Vagina (tissue), 2 donors: Measurements from ENCODE around the gene TMIGD3.

Experiments used
- POLR2A ChIP-seq, 2 donors: fragments of 450-650 bp; IDR thresholded peaks; one replicate each; pipeline ENCODE4 v1.6.1; 2017; ENCODE audit warnings: antibody characterized with exemption in 2 of 2, mild to moderate bottlenecking in 2 of 2, moderate library complexity in 2 of 2
- POLR2AphosphoS5 ChIP-seq, 2 donors: sonication (generic); formaldehyde crosslinking; IDR thresholded peaks; one replicate each; pipeline ENCODE4 v1.9.0; 2017; ENCODE audit warnings: antibody characterized with exemption in 2 of 2, mild to moderate bottlenecking in 2 of 2, low read depth in 1 of 2; ENCODE audit not compliant: insufficient read depth in 1 of 2
- TF ChIP-seq, protein P1 (sequence below), 3 experiments: fragments of 450-650 bp in 2 of 3; fragments of 200-600 bp in 1 of 3; sonication (generic) in 1 of 3; IDR thresholded peaks; one replicate each; pipeline ENCODE4 v1.5.1; 2017 to 2019; ENCODE audit warnings: antibody characterized with exemption in 3 of 3, mild to moderate bottlenecking in 2 of 3, moderate library complexity in 2 of 3

DNA sequence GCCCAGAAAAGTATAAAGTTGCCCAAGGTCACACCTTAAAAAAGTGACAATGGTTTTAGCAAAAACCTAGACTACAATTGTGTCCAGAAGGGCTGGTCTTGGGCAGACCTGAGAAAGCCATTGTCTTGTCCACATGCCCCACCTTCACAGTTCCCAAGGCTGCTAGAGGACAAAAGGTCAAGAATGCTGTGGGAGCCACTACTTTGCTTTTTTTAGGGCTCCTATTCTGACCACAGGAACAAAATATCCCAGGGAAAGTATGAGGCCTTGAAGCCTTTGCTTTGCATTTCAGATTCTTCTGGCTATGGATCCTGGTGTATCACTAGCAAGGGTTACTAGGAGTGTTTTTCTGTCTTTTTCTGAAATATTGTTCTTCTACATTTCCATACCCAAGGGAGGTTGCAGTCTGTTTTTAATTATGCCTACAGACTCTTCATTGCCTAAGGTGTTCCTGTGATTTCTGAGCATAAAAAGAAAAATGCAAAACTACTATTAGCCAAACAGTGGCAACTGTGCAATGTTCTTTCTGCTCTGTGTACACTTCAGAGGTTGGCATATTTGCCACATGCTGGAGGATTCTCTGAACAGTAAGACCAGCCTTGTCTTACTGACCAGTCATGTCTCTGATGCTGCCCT, 18.9 kb downstream of the TMIGD3 start:
- TF ChIP-seq, protein P1, sequence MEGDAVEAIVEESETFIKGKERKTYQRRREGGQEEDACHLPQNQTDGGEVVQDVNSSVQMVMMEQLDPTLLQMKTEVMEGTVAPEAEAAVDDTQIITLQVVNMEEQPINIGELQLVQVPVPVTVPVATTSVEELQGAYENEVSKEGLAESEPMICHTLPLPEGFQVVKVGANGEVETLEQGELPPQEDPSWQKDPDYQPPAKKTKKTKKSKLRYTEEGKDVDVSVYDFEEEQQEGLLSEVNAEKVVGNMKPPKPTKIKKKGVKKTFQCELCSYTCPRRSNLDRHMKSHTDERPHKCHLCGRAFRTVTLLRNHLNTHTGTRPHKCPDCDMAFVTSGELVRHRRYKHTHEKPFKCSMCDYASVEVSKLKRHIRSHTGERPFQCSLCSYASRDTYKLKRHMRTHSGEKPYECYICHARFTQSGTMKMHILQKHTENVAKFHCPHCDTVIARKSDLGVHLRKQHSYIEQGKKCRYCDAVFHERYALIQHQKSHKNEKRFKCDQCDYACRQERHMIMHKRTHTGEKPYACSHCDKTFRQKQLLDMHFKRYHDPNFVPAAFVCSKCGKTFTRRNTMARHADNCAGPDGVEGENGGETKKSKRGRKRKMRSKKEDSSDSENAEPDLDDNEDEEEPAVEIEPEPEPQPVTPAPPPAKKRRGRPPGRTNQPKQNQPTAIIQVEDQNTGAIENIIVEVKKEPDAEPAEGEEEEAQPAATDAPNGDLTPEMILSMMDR (IDR thresholded peaks at IDR 0.05), result no peak
- TF ChIP-seq POLR2AphosphoS5 (IDR thresholded peaks at IDR 0.05; ENCODE audit: insufficient read depth in 1 of 2, low read depth in 1 of 2) (no peak), POLR2A (IDR thresholded peaks at IDR 0.05) (no peak)
